Neuron (in vitro differentiated cells): Measurements from ENCODE around the gene PDX1.
"Not testable (repeated sequence)": the region's sequence is repeated elsewhere in the genome, so short reads cannot be mapped to it uniquely, and the experiment has no call there.

Source experiments
- H2AFZ ChIP-seq: one replicate; pipeline ENCODE4 v1.6.1; 2013; ENCODE audit warnings: low read depth, mild to moderate bottlenecking, inconsistent platforms, low read length, moderate library complexity
- H3K27me3 ChIP-seq: one replicate; pipeline ENCODE4 v1.6.1; 2013; ENCODE audit warnings: low read length; ENCODE audit not compliant: insufficient read depth
- H3K36me3 ChIP-seq: one replicate; pipeline ENCODE4 v1.6.1; 2013; ENCODE audit warnings: low read length; ENCODE audit not compliant: insufficient read depth
- H3K4me1 ChIP-seq: one replicate; pipeline ENCODE4 v1.6.1; 2013; ENCODE audit warnings: low read length; ENCODE audit not compliant: insufficient read depth
- H3K4me3 ChIP-seq: 2 replicates; pipeline ENCODE4 v1.5.1; 2013; ENCODE audit warnings: mild to moderate bottlenecking, low read length, moderate library complexity
- H3K9me3 ChIP-seq: one replicate; pipeline ENCODE4 v1.6.1; 2013; ENCODE audit warnings: low read length

Gene PDX1

GRCh38 chr13:27955014-27955591 is 35.3 kb downstream of the PDX1 start:
- Histone ChIP-seq H3K36me3 (no peaks in the 10 kb centered on the region), H3K4me1 (no peaks in the 10 kb centered on the region), H3K9me3 (no peaks in the 10 kb centered on the region), H3K27me3 (peaks cover 71% of the 10 kb centered on the region), H3K4me3 (no peak overlapping the region), H2AFZ (no peak overlapping the region)

GRCh38 chr13:27956576-27957300 is 36.9 kb downstream of the PDX1 start:
- Histone ChIP-seq H2AFZ (no peak overlapping the region), H3K27me3 (peaks cover 85% of the 10 kb centered on the region), H3K36me3 (no peaks in the 10 kb centered on the region), H3K4me3 (no peak overlapping the region), H3K4me1 (peaks cover 2% of the 10 kb centered on the region), H3K9me3 (no peaks in the 10 kb centered on the region)

- Histone ChIP-seq H3K4me3 (no peak overlapping the region), H3K27me3 (peaks cover 88% of the 10 kb centered on the region), H2AFZ (no peak overlapping the region), H3K9me3 (no peaks in the 10 kb centered on the region), H3K4me1 (peaks cover 2% of the 10 kb centered on the region), H3K36me3 (no peaks in the 10 kb centered on the region)
Measured at GRCh38 chr13:27959976-27960361, 40.2 kb downstream of the PDX1 start.

- H2AFZ ChIP-seq: no peak overlapping the region
- H3K27me3 ChIP-seq: peaks cover 89% of the 10 kb centered on the region
- H3K36me3 ChIP-seq: no peaks in the 10 kb centered on the region
- peaks cover 2% of the 10 kb centered on the region for H3K4me1 ChIP-seq
- H3K9me3 ChIP-seq: no peaks in the 10 kb centered on the region
- peak overlapping the region; percentile 19 for H3K4me3 ChIP-seq
Measured at GRCh38 chr13:27960362-27961226, 40.8 kb downstream of the PDX1 start.

- Histone ChIP-seq H3K4me3 (no peak overlapping the region), H3K9me3 (no peaks in the 10 kb centered on the region), H3K4me1 (peaks cover 2% of the 10 kb centered on the region), H3K36me3 (no peaks in the 10 kb centered on the region), H2AFZ (no peak overlapping the region), H3K27me3 (peaks cover 91% of the 10 kb centered on the region)
Measured at GRCh38 chr13:27961227-27962085, 41.7 kb downstream of the PDX1 start.

GRCh38 chr13:27962128-27962841 is 42.5 kb downstream of the PDX1 start:
- H3K4me1 ChIP-seq: peaks cover 2% of the 10 kb centered on the region
- H3K27me3 ChIP-seq: peaks cover 92% of the 10 kb centered on the region

GRCh38 chr13:27962982-27963381 is 43.2 kb downstream of the PDX1 start:
- H3K4me1 ChIP-seq: peaks cover 2% of the 10 kb centered on the region
- H3K4me3 ChIP-seq: no peak overlapping the region
- H3K27me3 ChIP-seq: peaks cover 95% of the 10 kb centered on the region
- H3K36me3 ChIP-seq: no peaks in the 10 kb centered on the region
- H3K9me3 ChIP-seq: no peaks in the 10 kb centered on the region
- no peak overlapping the region for H2AFZ ChIP-seq

More at GRCh38 chr13:27962128-27962841, 42.5 kb downstream of the PDX1 start:
- Histone ChIP-seq H3K36me3 (no peaks in the 10 kb centered on the region), H3K4me3 (no peak overlapping the region), H2AFZ (no peak overlapping the region), H3K9me3 (no peaks in the 10 kb centered on the region)

- no peak overlapping the region for H3K4me3 ChIP-seq
Measured at GRCh38 chr13:27963491-27963890, 43.7 kb downstream of the PDX1 start.

GRCh38 chr13:27964206-27964605 is 44.4 kb downstream of the PDX1 start:
- H3K36me3 ChIP-seq, H3K4me1 ChIP-seq, H2AFZ ChIP-seq, H3K4me3 ChIP-seq, H3K9me3 ChIP-seq: not testable (repeated sequence)
- H3K27me3 ChIP-seq: peaks cover 98% of the 10 kb centered on the region

More at GRCh38 chr13:27963491-27963890, 43.7 kb downstream of the PDX1 start:
- no peaks in the 10 kb centered on the region for H3K36me3 ChIP-seq
- H2AFZ ChIP-seq: no peak overlapping the region
- H3K27me3 ChIP-seq: peaks cover 98% of the 10 kb centered on the region
- no peaks in the 10 kb centered on the region for H3K9me3 ChIP-seq
- peaks cover 2% of the 10 kb centered on the region for H3K4me1 ChIP-seq

- Histone ChIP-seq H3K4me3 (no peak overlapping the region), H3K27me3 (peaks cover 98% of the 10 kb centered on the region), H3K9me3 (no peaks in the 10 kb centered on the region), H3K4me1 (peaks cover 2% of the 10 kb centered on the region), H2AFZ (no peak overlapping the region), H3K36me3 (no peaks in the 10 kb centered on the region)
Measured at GRCh38 chr13:27964741-27965323, 45.0 kb downstream of the PDX1 start.

GRCh38 chr13:27965343-27965739 is 45.5 kb downstream of the PDX1 start:
- Histone ChIP-seq H3K27me3 (peaks cover 98% of the 10 kb centered on the region), H3K4me3 (no peak overlapping the region), H3K9me3 (no peaks in the 10 kb centered on the region), H3K4me1 (peaks cover 1% of the 10 kb centered on the region), H2AFZ (no peak overlapping the region), H3K36me3 (no peaks in the 10 kb centered on the region)
